SIG-M5 treated with dmso at 0.1 percent for 504 hours (cell line): ENCODE measurements around the gene SLC26A11.
A peak's percentile ranks its signal among the peaks of the same experiment; 100 is the strongest.
"Not testable (repeated sequence)": the region's sequence is repeated elsewhere in the genome, so short reads cannot be mapped to it uniquely, and the experiment has no call there.

Experiments used
- DNase-seq: peaks from one replicate; lab custom pipeline; 2025; ENCODE audit not compliant: unreplicated experiment; lab: John Stamatoyannopoulos, UW

Gene SLC26A11

DNA sequence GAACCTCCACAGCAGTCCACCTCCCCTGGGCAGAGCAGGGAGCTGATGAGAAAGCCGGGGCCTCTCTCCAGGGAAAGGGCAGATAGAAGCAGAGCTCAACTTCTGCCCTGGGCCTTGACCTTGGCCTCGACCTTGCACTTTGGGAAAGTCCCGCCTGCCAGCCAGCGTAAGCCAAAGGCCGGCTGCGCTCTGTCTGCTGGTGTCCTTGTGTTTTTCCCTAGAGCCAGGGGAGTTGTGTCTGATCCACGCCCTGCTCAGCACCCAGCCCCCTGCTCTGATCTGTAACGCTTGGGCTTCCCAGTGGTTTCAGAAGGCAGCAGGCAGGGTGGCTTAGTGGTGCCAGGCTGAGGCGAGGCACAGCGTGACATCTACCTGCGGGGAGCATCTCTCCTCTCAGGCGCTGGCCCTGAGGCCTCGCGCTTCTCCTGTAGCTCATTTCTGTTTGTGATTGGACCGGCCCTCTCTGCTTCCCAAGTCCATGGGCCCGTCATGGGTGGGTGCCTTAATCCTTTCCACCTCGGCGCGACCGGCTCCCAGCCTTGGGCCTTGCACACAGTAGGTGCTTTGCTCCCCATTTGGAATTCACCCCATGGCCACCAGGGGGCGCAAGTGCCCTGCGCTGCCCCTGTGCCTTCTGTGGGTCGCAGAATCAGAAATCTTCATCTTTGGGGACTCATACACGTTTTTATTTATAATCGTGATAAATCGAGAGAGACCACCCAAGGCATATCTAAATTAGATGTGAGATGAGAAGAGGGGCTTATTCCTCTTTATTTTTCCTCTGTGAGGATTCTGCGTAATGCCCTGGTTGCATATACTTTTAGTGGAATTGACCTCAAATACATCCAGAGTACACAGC is 24.3 kb upstream of the SLC26A11 start:
- DNase-seq = no peak

DNA sequence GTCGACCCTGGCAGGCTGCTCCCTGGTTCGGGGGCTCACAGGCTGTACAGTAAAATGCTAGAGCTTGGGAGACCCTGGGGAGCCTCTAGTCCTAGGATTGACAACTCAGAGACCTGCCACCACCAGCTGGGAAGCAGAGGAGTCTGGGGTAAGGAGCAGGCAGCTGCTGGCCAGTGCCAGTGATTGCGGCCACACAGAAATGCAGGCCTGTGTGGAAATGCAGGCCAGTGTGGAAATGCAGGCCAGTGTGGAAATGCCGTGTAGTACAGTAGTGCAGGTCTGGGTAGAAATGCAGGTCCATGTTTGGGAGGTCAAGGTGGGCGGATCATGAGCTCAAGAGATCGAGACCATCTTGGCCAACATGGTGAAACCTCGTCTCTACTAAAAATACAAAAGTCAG is 23.6 kb upstream of the SLC26A11 start:
- DNase-seq = no peak

DNA sequence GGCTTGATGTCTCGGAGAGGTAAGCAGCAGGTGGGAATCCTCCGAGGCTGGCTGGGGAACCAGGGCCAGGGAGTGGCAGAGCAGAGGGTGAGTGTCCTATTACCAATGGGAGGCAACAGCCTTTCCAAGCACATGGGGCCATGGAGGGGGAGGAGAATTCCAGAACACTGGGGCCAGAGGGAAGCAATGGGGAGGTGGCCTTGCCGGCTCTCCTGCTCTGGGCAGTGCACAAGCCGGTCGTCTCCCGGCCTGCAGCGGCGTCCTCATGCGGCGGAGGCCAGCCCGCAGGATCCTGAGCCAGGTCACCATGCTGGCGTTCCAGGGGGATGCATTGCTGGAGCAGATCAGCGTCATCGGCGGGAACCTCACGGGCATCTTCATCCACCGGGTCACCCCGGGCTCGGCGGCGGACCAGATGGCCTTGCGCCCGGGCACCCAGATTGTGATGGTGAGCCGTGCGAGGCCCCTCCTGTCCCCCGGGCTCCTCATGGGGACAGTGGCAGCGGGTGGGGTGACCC is 22.0 kb upstream of the SLC26A11 start:
- no peak for DNase-seq

DNA sequence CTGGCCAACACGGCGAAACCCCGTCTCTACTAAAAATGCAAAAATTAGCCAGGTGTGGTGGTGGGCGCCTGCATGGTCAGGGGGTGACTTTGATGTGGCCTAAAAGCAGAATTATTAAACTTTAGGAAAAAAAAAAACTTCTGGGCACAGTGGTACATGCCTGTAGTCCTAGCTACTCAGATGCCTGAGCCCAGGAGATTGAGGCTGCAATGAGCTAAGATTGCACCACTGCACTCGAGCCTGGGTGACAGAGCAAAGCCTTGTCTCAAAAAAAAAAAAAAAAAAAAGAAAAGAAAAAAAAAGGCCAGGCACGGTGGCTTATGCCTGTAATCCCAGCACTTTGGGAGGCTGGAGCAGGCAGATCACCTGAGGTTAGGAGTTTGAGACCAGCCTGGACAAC is 20.9 kb upstream of the SLC26A11 start:
- DNase-seq = not testable (repeated sequence)

DNA sequence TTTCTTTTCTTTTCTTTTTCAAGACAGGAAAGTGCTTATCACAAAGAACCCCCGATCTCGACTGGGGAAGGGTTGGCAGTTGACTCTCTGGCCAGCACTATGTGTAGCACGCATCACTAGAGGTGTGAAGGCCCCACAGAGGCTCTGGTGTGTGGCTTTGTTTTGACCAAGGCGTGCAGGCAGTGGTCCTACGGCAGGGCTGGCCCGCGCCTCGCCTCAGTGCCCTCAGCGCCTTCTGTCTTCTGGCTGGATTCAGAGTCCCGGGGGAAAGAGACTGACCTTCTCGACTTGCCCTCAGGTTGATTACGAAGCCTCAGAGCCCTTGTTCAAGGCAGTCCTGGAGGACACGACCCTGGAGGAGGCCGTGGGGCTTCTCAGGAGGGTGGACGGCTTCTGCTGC is 18.8 kb upstream of the SLC26A11 start:
- no peak for DNase-seq

DNA sequence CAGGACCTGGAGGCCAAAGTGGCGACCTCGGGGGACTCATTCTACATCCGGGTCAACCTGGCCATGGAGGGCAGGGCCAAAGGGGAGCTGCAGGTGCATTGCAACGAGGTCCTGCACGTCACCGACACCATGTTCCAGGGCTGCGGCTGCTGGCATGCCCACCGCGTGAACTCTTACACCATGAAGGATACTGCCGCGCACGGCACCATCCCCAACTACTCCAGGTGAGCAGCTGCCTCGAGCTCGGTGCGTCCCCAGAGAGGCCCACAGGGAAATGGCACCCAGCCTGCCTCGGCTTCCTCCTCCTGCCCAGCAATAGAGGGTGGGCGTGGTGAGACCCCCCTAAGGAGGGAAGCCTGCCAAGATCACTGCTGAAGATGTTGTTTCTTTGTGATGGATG is 18.0 kb upstream of the SLC26A11 start:
- DNase-seq = no peak

DNA sequence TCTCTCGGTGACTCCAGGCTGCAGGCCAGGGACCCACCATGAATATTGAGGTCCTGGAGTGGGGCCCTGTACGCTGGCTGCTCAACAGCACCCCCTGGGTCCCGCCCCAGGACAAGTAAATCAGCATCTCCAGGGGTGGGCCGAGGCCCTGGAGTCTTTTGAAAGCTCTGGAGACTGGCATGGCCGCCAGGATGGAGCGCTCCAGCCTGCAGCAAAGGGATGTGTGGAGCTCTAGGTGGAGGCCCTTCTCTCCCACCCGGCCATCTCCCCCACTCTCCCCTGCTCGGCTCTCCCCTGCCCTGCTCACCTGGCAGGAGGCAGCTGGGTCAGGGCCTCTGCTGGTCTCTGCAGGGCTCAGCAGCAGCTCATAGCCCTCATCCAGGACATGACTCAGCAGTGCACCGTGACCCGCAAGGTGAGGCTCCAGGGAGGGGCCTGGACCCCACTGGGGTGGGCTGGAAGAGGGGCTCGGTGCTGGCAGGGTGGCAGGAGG is 16.7 kb upstream of the SLC26A11 start:
- no peak for DNase-seq

DNA sequence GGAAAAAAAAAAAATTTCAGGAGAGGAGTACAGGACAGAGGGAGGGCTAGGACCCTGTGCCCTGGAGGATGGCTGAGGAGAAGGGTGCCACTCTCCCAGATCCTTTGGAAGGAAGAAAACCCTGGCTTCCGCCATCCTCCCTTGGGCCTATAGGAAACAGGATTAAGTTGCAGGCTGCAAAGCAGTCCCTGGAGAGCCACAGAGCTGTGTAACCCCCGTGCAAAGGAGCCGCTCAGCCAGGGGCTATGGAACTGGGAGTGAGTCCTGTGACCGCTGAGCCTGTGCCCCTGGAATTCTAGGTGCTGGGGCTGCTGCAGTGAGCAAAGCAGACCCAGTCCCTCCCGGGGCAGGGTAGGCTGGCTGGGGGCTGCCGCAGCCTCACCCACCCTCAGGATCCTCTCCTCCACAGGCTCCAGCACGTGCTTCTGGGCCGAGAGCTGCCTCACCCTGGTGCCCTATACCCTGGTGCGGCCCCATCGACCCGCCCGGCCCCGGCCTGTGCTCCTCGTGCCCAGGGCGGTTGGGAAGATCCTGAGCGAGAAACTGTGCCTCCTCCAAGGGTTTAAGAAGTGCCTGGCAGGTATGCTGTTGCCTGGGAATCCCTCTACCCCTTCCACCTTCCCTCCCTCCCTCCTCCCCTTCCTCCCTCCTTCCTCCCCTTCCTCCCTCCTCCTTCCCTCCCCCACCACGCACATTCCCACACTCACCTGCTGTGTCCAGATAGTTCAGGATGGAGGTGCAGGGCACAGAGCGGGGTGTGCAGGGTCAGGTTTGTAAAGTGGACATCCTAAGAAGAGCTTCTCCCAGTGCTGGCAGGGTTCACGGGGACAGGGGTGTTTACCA is 15.4 kb upstream of the SLC26A11 start:
- DNase-seq = no peak

DNA sequence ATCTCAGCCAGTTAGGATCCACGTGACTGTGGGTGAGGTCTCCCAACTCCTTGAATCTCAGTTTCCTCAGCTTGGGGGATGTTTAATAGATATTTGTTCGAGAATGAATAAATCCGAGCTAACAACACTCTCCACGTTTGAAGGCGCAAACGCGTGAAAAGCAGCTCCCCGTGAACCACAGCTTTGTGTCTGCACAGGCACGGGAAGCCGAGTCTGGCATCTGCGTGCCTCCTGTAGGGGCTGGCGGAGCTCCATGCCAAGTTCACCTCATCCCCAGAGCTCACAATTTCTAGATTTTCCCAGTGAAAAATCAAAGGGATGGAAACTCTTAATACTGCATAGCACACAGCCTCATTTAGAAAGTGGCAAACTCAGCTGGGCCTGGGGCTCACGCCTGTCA is 14.4 kb upstream of the SLC26A11 start:
- DNase-seq = no peak

DNA sequence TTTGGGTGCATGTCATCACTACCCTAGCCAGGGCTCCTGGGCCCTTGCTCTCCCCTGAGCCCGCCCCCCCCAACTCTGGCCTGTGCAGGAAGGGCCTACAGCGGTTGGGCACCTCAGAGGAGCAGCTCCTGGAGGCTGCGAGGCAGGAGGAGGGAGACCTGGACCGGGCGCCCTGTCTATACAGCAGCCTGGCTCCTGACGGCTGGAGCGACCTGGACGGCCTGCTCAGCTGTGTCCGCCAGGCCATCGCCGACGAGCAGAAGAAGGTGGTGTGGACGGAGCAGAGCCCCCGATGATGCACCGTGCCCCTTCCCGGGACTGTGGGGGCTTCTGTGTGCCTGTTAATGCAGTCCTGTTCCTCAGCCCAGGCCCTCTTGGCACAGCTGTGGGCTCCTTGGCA is 12.2 kb upstream of the SLC26A11 start:
- no peak for DNase-seq

DNA sequence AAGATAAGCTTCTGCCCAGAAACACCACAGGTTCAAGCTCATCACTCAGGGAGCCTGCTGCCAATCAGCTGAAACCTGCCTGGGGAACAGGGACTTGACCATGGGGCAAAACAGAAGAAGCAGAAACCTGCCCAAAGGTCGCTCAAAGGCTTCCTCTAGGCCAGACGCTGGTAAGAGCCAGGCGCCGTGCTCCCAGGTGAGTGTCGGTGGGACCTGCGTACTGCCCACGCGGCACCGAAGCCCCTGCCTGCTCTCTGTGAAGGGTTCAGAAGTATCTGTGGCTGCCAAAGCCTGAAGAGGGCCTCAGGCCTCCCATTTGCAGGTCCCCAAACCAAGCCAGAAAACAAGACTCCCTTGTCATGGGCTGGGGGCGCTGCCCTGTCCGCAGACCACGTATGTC is 10.5 kb upstream of the SLC26A11 start:
- no peak for DNase-seq

DNA sequence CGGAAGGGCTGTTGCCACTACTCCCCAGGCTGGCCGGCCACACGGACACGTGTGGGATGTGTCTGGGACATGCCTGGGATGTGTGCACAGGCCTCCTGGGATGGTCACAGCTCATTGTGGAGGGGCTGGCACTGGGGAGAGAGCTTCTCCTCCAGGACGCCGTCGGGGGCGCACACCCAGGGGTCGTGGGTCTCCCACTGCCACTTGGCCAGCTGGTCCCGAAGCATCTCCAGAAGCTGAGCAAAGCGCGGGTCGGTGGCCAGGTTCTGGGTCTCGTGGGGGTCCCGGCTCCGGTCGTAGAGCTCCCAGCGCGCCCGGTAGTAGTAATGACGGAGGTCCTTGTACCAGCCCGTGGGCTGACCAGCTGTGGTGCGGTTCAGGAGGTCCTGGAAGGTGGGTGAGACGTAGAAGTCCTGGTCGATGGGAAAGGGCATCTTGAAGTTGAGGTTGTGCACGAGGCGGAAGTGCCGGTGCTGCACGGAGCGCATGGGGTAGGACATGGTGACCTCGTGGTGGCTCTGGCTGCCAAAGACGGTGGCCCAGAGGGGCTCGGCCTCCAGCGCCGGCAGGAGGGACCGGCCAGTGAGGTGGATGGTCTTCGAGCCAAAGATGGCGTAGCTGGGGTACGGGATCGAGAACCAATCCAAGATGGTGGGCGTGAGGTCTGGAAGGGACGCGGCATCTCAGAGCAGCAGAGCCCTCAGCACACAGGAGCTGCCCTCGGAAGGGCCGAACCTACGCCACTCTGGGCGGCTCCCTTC is 9.7 kb upstream of the SLC26A11 start:
- DNase-seq = no peak

DNA sequence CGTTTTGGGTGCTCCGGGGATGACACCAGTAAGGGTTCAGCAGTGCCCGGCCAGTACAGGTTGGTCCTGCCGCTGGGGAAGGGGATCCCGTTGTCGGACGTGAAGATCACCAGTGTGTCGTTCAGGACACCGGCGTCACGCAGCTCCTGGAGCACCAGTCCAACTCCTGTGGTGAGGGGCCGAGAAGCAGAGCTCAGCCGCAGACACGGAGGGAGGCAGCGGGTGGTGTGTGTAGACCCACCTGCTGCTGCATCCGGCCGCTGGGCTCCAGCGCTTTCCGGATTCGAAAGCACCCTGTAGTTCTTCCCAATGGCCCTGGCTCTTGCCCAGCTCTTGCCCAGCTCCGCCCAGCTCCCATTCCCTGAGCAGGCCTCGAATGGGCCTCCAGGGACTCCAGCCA is 8.1 kb upstream of the SLC26A11 start:
- no peak for DNase-seq

DNA sequence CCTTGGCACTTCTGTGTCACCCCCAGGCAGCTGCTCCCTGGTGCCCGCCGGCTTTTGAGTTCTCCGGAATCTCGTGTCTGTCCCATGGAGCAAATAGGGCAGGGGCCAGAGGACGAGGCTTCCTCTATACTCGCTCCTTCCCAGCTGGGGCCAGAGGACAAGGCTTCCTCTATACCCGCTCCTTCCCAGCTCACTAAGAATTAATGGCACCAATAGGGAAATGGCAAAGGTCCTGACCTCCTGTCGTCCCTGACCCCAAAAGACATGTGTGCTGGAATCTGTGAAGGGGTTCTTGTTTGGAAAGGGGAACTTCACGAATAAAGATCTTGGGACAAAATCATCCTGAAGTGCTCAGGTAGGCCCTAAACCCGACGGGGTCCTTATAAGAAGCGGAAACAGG is 7.7 kb upstream of the SLC26A11 start:
- DNase-seq = no peak

DNA sequence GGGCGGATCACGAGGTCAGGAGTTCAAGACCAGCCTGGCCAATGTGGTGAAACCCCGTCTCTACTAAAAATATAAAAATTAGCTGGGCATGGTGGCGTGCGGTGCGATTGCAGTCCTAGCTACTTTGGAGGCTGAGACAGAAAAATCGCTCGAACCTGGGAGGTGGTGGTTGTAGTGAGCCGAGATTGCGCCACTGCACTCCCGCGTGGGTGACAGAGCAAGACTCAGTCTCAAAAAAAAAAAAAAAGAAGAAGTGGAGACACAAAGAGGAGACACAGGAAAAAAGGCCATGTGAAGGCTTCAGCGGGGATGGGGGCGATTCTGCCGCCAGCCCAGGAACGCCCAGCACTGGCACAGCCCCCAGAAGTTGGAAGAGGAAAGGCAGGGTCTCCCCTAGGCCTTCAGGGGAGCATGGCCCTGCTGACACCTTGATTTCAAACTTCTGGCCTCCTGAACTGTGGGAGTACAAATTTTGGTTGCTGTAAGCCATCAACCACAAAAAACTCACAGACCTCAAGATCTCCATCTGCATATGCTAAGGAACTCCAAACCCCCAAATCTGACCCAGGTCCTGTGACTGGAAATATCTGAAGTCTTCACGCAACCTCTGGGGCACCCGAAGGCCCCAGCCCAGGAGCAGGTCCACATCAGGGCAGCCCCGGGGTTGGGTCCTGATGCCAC is 7.1 kb upstream of the SLC26A11 start:
- DNase-seq = peak; percentile 43

DNA sequence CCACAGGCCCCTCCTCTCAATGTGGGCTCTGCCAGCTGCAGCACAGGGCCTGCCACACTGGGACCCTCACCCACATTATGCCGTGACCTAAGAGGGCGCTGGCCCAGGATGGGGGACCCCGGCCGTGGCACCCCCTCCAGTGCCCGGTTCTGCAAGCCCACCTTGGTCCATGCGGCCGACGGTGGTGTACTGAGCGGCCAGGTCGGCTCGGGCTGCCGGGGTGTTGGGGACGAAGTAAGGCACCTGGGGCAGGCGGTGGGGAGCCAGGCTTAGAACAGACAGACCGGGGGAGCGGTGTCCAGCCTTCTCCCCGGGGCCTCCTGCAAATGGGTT is 6.6 kb upstream of the SLC26A11 start:
- DNase-seq = no peak

DNA sequence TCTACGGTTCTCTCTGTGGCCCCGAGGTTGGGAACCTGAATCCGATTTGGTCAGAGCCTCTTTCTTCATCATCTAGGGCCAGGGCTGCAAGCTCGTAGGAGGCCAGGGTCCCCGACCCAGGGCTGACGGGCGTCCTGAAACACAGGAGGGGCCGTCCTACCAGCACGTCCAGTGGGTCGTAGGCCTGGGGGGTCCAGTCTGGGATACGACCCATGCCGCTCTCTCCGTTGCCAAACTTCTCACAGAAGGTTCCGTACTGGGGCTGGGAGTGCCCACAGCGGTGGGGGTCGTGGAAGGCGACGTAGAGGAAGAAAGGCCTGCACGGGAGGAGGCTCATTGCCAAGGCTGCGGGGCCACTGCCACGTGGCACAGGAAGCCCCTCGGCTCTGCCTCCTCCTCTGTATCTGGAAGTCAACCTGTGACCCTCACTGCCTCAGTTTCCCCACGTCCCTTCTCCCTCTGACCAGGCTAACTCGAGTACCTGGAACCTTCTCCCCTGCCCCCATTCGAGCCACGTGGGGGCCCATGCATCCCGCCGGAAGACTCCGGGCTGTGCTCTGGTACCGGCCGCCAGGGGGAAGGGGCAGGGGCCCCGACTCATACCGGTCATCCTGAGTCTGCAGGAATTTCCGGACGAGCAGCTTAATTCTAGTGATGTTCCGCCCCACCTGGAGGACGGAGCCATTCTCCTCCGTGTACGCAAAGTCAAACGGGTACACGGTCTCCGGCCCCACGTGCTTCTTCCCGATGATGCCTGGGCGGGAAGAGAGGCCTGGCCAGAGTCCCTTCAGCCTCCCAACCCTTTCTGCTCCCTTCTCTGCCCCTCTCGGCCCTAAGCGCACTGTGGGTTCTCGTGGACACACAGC is 6.0 kb upstream of the SLC26A11 start:
- DNase-seq = no peak

DNA sequence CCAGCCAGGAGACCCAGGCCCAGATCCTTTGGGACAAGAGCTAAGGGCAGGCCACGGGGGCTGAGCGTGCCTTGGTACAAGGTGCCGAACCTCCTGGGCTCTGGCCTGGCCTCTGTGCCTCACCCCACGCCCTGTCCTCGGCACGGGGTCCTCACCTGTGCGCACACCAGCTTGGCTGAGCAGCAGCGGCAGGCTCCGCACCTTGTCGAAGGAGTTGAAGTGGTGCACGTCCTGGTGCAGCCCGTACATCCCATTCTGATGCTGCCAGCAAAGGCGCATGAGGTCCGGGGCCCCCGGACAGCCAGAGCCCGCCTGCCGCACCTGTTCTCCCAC is 5.4 kb upstream of the SLC26A11 start:
- no peak for DNase-seq

DNA sequence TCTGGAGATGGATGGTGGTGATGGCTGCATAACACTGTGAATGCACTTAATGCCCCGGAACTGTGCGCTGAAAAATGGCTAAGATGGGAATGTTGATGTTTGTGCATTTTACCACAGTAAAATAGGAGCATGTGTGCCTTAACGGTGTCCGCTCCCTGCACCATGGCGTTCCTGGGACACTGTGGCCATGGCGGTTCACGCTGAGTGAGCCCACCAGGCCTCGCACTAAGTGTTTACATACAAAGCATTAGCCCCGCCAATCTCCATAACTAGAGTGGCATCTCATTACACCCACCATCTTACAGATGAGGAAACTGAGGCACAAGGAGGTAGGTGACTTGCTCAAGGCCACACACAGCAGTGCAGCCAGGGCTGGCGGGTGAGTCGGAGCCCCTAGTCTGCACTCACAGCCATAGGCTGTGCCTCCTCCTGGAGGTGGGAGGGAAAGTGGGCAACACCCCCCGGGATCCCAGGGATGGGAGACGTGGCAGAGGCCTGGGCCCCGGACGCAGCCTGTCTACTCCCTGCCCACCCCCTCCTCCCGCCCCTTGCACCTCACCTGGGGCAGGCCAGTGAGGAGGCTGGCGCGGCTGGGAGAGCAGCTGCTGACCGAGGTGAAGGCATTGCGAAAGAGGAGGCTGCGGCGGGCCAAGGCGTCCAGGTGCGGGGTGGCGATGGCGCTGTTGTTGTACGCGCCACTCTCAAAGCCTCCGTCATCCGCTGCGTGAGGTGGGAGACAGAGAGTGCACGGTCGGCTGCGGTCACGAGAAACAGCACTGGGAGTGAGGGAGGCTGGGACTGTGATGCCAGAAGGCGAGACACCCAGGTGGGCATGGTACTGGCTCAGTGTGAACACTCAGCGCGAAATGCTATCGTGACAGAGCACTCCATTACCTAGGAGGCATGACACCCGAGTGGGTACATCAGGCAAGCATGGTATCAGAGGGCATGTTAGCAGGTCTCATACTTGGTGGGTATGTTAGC is 3.5 kb upstream of the SLC26A11 start:
- no peak for DNase-seq
